ENCODE measurements around the gene PFKM.

DNA sequence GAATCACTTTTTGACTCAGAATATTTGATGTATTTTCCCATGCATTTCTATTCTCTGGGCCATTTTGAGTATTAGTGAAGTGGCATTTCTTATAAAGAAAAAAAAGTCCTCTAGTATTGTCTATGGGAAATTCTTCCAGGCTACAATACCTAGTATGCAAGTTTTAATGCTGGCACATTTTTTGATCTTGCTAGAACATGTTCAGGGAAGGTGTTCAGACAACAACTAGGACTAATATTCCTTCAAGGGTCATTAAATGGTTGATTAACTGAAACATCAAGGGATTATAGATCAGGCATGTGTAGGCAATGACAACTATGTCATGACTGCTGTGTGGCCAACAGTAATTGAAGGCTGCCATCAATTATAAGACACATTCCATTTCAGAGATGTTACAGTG is 71.9 kb downstream of the PFKM start:
- TF ChIP-seq CTCF (IDR thresholded peaks at IDR 0.05; ENCODE audit: low read depth, low read length) (no peak), POLR2A (IDR thresholded peaks at IDR 0.05; ENCODE audit: extremely low read depth, insufficient read length) (no peak)

All from NB4 (cell line).